PC-3 (cell line): Measurements from ENCODE around the gene KDM4C. TPM values are rescaled to one million over a fixed set of nuclear protein-coding genes. Genes with fewer than 3 reads are reported as not detected.

ENCODE experiments used
- ATAC-seq: fragments of 200-7000 bp; cut with Tn5 transposase; 2 replicates; pipeline ENCODE4 v1.9.1; 2020; ENCODE audit warnings: mild to moderate bottlenecking, moderate library complexity
- BruUV-seq: library from RNA; stranded (reverse); fragments of 400-500 nt; replicated peaks from 2 replicates; lab custom pipeline; 2021; lab: Mats Ljungman, UMichigan
- CTCF ChIA-PET: fragments of 300-600 bp; sonication (Branson Sonifier 250); formaldehyde crosslinking; loops from one replicate; lab custom pipeline; 2022; ENCODE audit warnings: antibody characterized with exemption; lab: Charles Lee
- POLR2A ChIA-PET: fragments of 300-600 bp; sonication (Branson Sonifier 250); formaldehyde crosslinking; loops from one replicate; lab custom pipeline; 2022; ENCODE audit warnings: antibody characterized with exemption; ENCODE audit not compliant: unreplicated experiment; lab: Charles Lee
- DNase-seq: peaks from one replicate; pipeline ENCODE4 v3.0.0-alpha.2; 2015
- H2AFZ ChIP-seq: fragments of 300-600 bp; sonication (generic); 2 replicates; pipeline ENCODE4 v1.6.0; 2016; ENCODE audit warnings: antibody characterized with exemption, low read length
- H3F3A ChIP-seq: fragments of 300-600 bp; sonication (generic); one replicate; pipeline ENCODE4 v1.6.0; 2017; ENCODE audit warnings: antibody characterized with exemption, low read length, control low read depth, mild to moderate bottlenecking; ENCODE audit not compliant: unreplicated experiment
- H3K27ac ChIP-seq: fragments of 300-600 bp; sonication (generic); 2 replicates; pipeline ENCODE4 v1.5.1; 2016; ENCODE audit warnings: mild to moderate bottlenecking, low read length
- H3K27me3 ChIP-seq: fragments of 300-600 bp; sonication (generic); 2 replicates; pipeline ENCODE4 v1.6.1; 2016; ENCODE audit warnings: low read length, mixed read lengths
- H3K36me3 ChIP-seq: fragments of 300-600 bp; sonication (generic); 2 replicates; pipeline ENCODE4 v1.6.1; 2016; ENCODE audit warnings: low read depth, mixed run types, low read length, mixed read lengths
- H3K4me1 ChIP-seq: fragments of 300-600 bp; sonication (generic); 2 replicates; pipeline ENCODE4 v1.5.1; 2016; ENCODE audit warnings: low read length; ENCODE audit not compliant: insufficient read depth
- H3K4me2 ChIP-seq: fragments of 300-600 bp; sonication (generic); 2 replicates; pipeline ENCODE4 v1.6.0; 2016; ENCODE audit warnings: low read length
- H3K4me3 ChIP-seq: fragments of 300-600 bp; sonication (generic); 2 replicates; pipeline ENCODE4 v1.5.1; 2016; ENCODE audit warnings: mild to moderate bottlenecking, low read length, mixed read lengths
- H3K79me2 ChIP-seq: fragments of 300-600 bp; sonication (generic); 2 replicates; pipeline ENCODE4 v1.6.1; 2017; ENCODE audit warnings: low read length, mixed read lengths
- H3K9ac ChIP-seq: fragments of 300-600 bp; sonication (generic); 2 replicates; pipeline ENCODE4 v1.6.0; 2016; ENCODE audit warnings: mild to moderate bottlenecking, low read length
- H3K9me2 ChIP-seq: fragments of 300-600 bp; sonication (generic); replicated peaks from 2 replicates; pipeline ENCODE4 v1.6.1; 2016; ENCODE audit warnings: mixed run types, low read length, mixed read lengths
- H3K9me3 ChIP-seq: fragments of 300-600 bp; sonication (generic); 2 replicates; pipeline ENCODE4 v1.6.1; 2016; ENCODE audit warnings: low read length, mixed read lengths
- H4K20me1 ChIP-seq: fragments of 300-600 bp; sonication (generic); 2 replicates; pipeline ENCODE4 v1.6.1; 2016; ENCODE audit warnings: low read length, mixed read lengths
- CTCF ChIP-seq: fragments of 300-600 bp; sonication (generic); conservative IDR thresholded peaks from 2 replicates; pipeline ENCODE4 v1.5.1; 2017; ENCODE audit warnings: antibody characterized with exemption, low read depth, mild to moderate bottlenecking, low read length
- EZH2 ChIP-seq: fragments of 300-600 bp; sonication (generic); IDR thresholded peaks from one replicate; pipeline ENCODE4 v1.6.1; 2017; ENCODE audit warnings: antibody characterized with exemption, mild to moderate bottlenecking, low read length; ENCODE audit not compliant: unreplicated experiment
- EZH2phosphoT487 ChIP-seq: fragments of 300-600 bp; sonication (generic); IDR thresholded peaks from 2 replicates; pipeline ENCODE4 v1.6.1; 2018; ENCODE audit warnings: mild to moderate bottlenecking, antibody characterized with exemption, low read length, borderline replicate concordance
- intact Hi-C: fragments of 100-400 bp; cut with micrococcal nuclease; formaldehyde crosslinking; loops from 2 replicates; pipeline ENCODE4 v1.9.0; 2023
- total RNA-seq: library from RNA; depleted of rRNA; stranded (reverse); fragments of >200 nt; gene quantifications from 2 replicates; pipeline ENCODE4 v1.2.3, GENCODE V29; 2014

The KDM4C gene
- total RNA-seq, 1 experiment from 2014 or later = 27.0 TPM

GRCh38 chr9:6723881-6724420, 33.8 kb upstream of the KDM4C start:
- ATAC-seq (no peak), DNase-seq (no peak)
- no peak overlapping the region for H3K9ac ChIP-seq
- H3F3A ChIP-seq = no peaks in the 10 kb centered on the region
- CTCF ChIA-PET = no interaction called here
- H3K4me1 ChIP-seq = no peaks in the 10 kb centered on the region
- no peak overlapping the region for H3K27ac ChIP-seq
- no peaks in the 10 kb centered on the region for H3K79me2 ChIP-seq
- POLR2A ChIA-PET = no interaction called here
- BruUV-seq = no TSS peak
- TF ChIP-seq EZH2phosphoT487 = no peak
- no peak for TF ChIP-seq EZH2
- no peak for TF ChIP-seq CTCF
- intact Hi-C loops = no loop called here
- H3K27me3 ChIP-seq = no peaks in the 10 kb centered on the region
- H3K4me2 ChIP-seq = no peak overlapping the region
- no peak overlapping the region for H2AFZ ChIP-seq
- H4K20me1 ChIP-seq = no peaks in the 10 kb centered on the region
- H3K9me2 ChIP-seq = no peaks in the 10 kb centered on the region
- no peaks in the 10 kb centered on the region for H3K9me3 ChIP-seq
- no peaks in the 10 kb centered on the region for H3K36me3 ChIP-seq
- no peak overlapping the region for H3K4me3 ChIP-seq

- Histone ChIP-seq H3K9me2 (no peaks in the 10 kb centered on the region), H3K4me2 (no peak overlapping the region), H3K4me1 (no peaks in the 10 kb centered on the region), H3K27ac (no peak overlapping the region), H3F3A (no peaks in the 10 kb centered on the region), H3K9me3 (no peaks in the 10 kb centered on the region), H3K4me3 (no peak overlapping the region), H3K9ac (no peak overlapping the region), H3K36me3 (no peaks in the 10 kb centered on the region), H4K20me1 (no peaks in the 10 kb centered on the region), H3K79me2 (no peaks in the 10 kb centered on the region), H2AFZ (no peak overlapping the region), H3K27me3 (no peaks in the 10 kb centered on the region)
- CTCF ChIA-PET = no interaction called here
- no peak for DNase-seq
- no TSS peak for BruUV-seq
- ATAC-seq = no peak
- POLR2A ChIA-PET = no interaction called here
- no peak for TF ChIP-seq CTCF
- TF ChIP-seq EZH2 = no peak
- TF ChIP-seq EZH2phosphoT487 = no peak
- intact Hi-C loops = no loop called here
Observed at GRCh38 chr9:6733257-6733656, 24.5 kb upstream of the KDM4C start.

- BruUV-seq = no TSS peak
- Histone ChIP-seq H2AFZ (no peak overlapping the region), H3K9ac (no peak overlapping the region)
Observed at GRCh38 chr9:6733831-6734230, 23.9 kb upstream of the KDM4C start.

More at GRCh38 chr9:6733831-6734230, 23.9 kb upstream of the KDM4C start:
- CTCF ChIA-PET = no interaction called here
- Histone ChIP-seq H3K27me3 (no peaks in the 10 kb centered on the region), H3K9me3 (no peaks in the 10 kb centered on the region), H3K36me3 (no peaks in the 10 kb centered on the region), H3K4me3 (no peak overlapping the region), H3K9me2 (no peaks in the 10 kb centered on the region), H4K20me1 (no peaks in the 10 kb centered on the region), H3K79me2 (no peaks in the 10 kb centered on the region), H3K4me1 (no peaks in the 10 kb centered on the region), H3K4me2 (no peak overlapping the region), H3F3A (no peaks in the 10 kb centered on the region), H3K27ac (no peak overlapping the region)
- no peak for DNase-seq
- ATAC-seq = no peak
- TF ChIP-seq CTCF (no peak), EZH2phosphoT487 (no peak), EZH2 (no peak)
- intact Hi-C loops = no loop called here
- POLR2A ChIA-PET = no interaction called here
